Gastroesophageal sphincter (tissue), 3 donors: Measurements from ENCODE around the gene OR8B12.

ENCODE experiments used
- CTCF ChIP-seq, 4 experiments: fragments of 200-600 bp in 2 of 4; fragments of 450-650 bp in 2 of 4; sonication (generic) in 1 of 4; IDR thresholded peaks; one replicate each; pipeline ENCODE4 v1.5.1; 2017 to 2019; ENCODE audit warnings: antibody characterized with exemption in 4 of 4, mild to moderate bottlenecking in 2 of 4, moderate library complexity in 2 of 4
- POLR2A ChIP-seq, 2 donors: fragments of 450-650 bp; IDR thresholded peaks; one replicate each; pipeline ENCODE4 v1.6.1; 2017; ENCODE audit warnings: antibody characterized with exemption in 2 of 2, mild to moderate bottlenecking in 2 of 2, moderate library complexity in 1 of 2

DNA sequence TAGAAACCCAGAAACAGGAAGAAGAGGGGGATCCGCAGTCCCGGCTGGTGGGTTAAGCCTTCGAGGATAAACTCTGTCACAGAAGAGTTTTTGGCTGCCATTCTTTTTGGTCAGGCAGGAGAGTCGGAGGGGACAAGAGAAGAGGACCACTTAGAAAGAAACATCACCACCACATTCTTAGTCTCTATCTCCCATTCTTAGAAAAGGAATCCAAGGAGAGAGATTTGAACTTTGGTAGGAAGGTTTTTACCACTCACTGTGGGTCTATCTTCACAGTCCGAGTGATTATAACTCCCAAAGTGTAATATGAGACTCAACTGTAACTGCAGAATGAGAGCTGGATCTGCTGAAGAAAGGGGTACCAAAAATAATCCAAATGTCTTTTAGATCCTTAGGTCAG, at the start of gene OR8B12:
- TF ChIP-seq CTCF (IDR thresholded peaks at IDR 0.05) (no peak), POLR2A (IDR thresholded peaks at IDR 0.05) (no peak)
